GM12873 (cell line): Measurements from ENCODE around the gene BANF1.
A peak's percentile ranks its signal among the peaks of the same experiment; 100 is the strongest.

Source experiments
- CTCF ChIP-seq: IDR thresholded peaks from 2 replicates; pipeline ENCODE4 v1.5.1; 2012; ENCODE audit warnings: low read depth, mild to moderate bottlenecking, moderate library complexity, low read length, control low read depth; ENCODE audit not compliant: insufficient read depth; ENCODE audit errors: missing control alignments

Gene BANF1

GRCh38 chr11:65988791-65989592, 13.3 kb upstream of the BANF1 start:
- TF ChIP-seq CTCF, result peak; percentile 91

GRCh38 chr11:65992056-65992455, 10.2 kb upstream of the BANF1 start:
- TF ChIP-seq CTCF, result no peak

GRCh38 chr11:65997286-65997685, 5.0 kb upstream of the BANF1 start:
- no peak for TF ChIP-seq CTCF

GRCh38 chr11:66002648-66003225, 434 bp downstream of the BANF1 start:
- TF ChIP-seq CTCF, result peak; percentile 29

- TF ChIP-seq CTCF, result no peak
Observed at GRCh38 chr11:66003291-66003690, 988 bp downstream of the BANF1 start.

- TF ChIP-seq CTCF, result no peak
Observed at GRCh38 chr11:66004186-66004585, 1.9 kb downstream of the BANF1 start.

- no peak for TF ChIP-seq CTCF
Observed at GRCh38 chr11:66006134-66006890, 4.0 kb downstream of the BANF1 start.
